Heart left ventricle (tissue), 13 donors: Measurements from ENCODE around the gene TENM3.

ENCODE experiments used
- POLR2A ChIP-seq, 2 donors: fragments of 450-650 bp; IDR thresholded peaks; one replicate each; pipeline ENCODE4 v1.6.1; 2017; ENCODE audit warnings: antibody characterized with exemption in 2 of 2, mild to moderate bottlenecking in 2 of 2, moderate library complexity in 2 of 2
- TF ChIP-seq, protein P1 (sequence below), 12 donors: fragments of 200-600 bp; sonication (generic) in 4 of 12; IDR thresholded peaks; one replicate each; pipeline versions ENCODE4 v1.5.0 to v1.8.0; 2018 to 2022; ENCODE audit warnings: antibody characterized with exemption in 12 of 12, mild to moderate bottlenecking in 5 of 12
- donor health status: ischemic (EF 13 %, LVEDD 7.1; RV severe dilation, severe dysfunction).
- donor health status: DM: no; HTN: yes; CAD: no.
- donor health status: DM: no; HTN: no; CAD: no.
- donor health status: ischemic (EF 25% LVEDD 6.9; RV normal size, moderate dysfunction).
- donor health status: ischemic (EF 25% LVEDD 5.7; RV mildly dilated, moderate dysfunction).
- donor health status: ischemic (EF 35%, LVEDD 5.7; RV mildly dilated, moderate dysfunction).
- donor health status: nonischemic (EF 11% LVEDD 7.7; RV severe dilation, severe dysfunction).
- donor health status: DM: yes; HTN: yes; CAD: no.
- donor health status: PGD.
- donor health status: ischemic (EF 29% LVEDD 5.4; RV normal size, mild dysfunction).
- donor health status: nonischemic (EF 23%, LVEDD 6.1; RV moderate dilation, normal function).

DNA sequence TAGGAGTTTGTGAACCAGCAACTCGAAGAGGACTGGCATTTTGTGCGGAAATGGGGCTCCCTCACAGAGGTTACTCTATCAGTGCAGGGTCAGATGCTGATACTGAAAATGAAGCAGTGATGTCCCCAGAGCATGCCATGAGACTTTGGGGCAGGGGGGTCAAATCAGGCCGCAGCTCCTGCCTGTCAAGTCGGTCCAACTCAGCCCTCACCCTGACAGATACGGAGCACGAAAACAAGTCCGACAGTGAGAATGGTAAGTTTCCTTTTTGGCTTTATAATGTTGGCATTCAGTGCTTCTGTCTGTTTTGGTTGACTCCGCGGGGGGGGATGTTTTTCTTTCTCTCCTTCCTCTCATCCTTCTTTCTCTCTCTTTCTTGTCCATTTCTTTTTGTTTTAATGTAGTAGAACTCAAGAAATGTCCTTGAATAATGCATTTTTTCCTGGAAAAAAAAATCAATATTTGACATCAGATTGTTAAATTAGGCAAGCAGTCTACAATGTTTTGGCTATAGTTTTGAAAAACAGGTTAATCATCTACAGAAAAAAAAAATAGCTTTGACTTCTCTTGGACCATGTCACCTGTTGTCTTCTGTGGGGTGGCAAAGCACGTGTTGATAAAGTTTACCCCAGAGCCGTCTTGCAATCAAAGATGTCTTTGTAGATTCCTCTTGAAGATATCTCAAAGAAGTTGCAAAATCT, 103.6 kb downstream of the TENM3 start:
- TF ChIP-seq, protein P1, sequence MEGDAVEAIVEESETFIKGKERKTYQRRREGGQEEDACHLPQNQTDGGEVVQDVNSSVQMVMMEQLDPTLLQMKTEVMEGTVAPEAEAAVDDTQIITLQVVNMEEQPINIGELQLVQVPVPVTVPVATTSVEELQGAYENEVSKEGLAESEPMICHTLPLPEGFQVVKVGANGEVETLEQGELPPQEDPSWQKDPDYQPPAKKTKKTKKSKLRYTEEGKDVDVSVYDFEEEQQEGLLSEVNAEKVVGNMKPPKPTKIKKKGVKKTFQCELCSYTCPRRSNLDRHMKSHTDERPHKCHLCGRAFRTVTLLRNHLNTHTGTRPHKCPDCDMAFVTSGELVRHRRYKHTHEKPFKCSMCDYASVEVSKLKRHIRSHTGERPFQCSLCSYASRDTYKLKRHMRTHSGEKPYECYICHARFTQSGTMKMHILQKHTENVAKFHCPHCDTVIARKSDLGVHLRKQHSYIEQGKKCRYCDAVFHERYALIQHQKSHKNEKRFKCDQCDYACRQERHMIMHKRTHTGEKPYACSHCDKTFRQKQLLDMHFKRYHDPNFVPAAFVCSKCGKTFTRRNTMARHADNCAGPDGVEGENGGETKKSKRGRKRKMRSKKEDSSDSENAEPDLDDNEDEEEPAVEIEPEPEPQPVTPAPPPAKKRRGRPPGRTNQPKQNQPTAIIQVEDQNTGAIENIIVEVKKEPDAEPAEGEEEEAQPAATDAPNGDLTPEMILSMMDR (IDR thresholded peaks at IDR 0.05) = no peak
- no peak for TF ChIP-seq POLR2A (IDR thresholded peaks at IDR 0.05)
